GM15510 (cell line): ENCODE data around the gene CSF1R.

Experiments
- POLR2A ChIP-seq: IDR thresholded peaks from 3 replicates; pipeline ENCODE4 v1.6.1; 2011; ENCODE audit warnings: borderline replicate concordance; ENCODE audit not compliant: insufficient read length; ENCODE audit errors: extremely low read depth

Gene CSF1R

GRCh38 chr5:150059623-150060022 is 26.7 kb downstream of the CSF1R start:
- no peak for TF ChIP-seq POLR2A

DNA sequence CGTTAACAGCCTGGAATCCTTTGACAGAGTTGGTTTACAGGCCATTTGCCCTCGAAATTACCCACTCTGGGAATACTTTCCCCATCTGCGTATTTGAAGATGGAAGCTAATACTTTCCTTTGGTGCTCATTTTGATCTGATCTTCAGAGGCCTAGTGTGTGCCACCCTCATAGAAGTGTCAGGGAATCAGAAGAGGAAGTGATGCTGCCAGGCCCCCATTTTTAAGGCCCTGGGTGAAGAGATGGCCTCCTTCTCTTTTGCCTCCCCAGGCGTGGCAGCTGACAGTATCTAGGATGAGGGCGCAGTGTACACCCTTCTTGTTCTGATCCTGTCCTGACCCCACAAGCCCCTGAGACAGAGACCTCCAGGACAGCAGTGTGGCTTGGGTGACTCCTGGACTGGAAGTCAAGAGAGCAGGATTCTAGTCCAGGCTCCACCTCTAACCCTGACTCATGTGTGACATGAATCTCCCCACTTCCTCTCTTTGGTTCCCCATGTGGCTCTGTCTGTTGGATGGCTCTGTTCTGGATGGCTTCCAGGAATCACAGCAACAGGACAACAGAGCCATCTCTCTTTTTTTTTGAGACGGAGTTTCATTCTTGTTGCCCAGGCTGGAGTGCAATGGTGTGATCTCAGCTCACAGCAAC is 27.8 kb downstream of the CSF1R start:
- no peak for TF ChIP-seq POLR2A

GRCh38 chr5:150057996-150058395 is 28.4 kb downstream of the CSF1R start:
- TF ChIP-seq POLR2A: no peak

GRCh38 chr5:150057511-150057910 is 28.8 kb downstream of the CSF1R start:
- no peak for TF ChIP-seq POLR2A

GRCh38 chr5:150057052-150057451 is 29.3 kb downstream of the CSF1R start:
- no peak for TF ChIP-seq POLR2A

DNA sequence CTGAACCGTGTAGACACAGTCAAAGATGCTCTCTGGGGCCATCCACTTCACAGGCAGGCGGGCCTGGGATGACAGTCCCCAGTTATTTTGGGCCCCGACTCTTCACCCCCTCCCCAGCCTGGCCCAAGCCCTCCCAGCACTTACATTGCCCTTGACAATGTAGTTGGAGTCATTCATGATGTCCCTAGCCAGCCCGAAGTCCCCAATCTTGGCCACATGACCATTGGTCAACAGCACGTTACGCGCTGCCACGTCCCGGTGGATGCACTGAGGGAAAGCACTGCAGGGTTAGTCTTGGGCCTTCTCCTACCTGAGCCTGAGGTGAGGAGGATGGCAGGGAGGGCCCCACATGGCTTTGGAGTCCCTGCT is 30.3 kb downstream of the CSF1R start:
- no peak for TF ChIP-seq POLR2A

- no peak for TF ChIP-seq POLR2A
Observed at GRCh38 chr5:150055326-150056074, 30.9 kb downstream of the CSF1R start.

DNA sequence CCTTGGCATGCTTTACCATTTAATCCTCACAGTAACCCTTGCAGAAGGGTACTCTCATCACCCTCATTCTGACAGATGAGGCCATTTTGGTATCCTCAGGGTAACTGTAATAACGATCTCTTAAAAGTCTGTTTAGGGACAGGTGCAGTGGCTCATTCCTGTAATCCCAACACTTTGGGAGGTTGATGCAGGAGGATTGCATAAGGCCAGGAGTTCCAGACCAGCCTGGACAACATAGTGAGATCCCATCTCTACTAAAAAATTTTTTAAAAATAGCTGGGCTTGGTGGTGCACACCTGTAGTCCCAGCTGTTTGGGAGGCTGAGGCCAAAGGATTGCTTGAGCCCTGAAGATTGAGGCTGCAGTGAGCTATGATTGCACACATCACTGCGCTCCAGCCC is 31.8 kb downstream of the CSF1R start:
- TF ChIP-seq POLR2A: no peak

GRCh38 chr5:150053713-150054392 is 32.5 kb downstream of the CSF1R start:
- no peak for TF ChIP-seq POLR2A

GRCh38 chr5:150052956-150053712 is 33.2 kb downstream of the CSF1R start:
- no peak for TF ChIP-seq POLR2A

GRCh38 chr5:150052226-150052955 is 34.0 kb downstream of the CSF1R start:
- TF ChIP-seq POLR2A: no peak

DNA sequence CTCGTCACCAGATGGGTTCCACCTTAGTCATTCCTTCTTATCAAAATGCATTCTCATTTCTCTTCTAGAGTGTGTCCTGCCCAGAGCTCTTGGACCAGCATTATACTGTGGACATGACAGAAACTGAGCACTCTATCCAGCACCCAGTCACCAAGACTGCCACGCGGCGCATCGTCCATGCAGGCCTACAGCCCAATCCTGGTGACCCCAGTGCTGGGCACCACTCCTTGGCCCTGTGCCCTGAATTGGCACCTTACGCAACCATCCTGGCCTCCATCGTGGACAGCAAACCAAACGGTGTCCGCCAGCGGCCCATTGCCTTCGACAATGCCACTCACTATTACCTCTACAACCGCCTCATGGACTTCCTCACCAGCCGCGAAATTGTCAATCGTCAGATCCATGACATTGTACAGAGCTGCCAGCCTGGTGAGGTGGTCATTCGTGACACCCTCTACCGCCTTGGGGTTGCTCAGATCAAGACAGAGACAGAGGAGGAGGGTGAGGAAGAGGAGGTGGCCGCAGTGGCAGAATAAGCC is 34.6 kb downstream of the CSF1R start:
- no peak for TF ChIP-seq POLR2A

- TF ChIP-seq POLR2A: no peak
Observed at GRCh38 chr5:150046031-150046430, 40.3 kb downstream of the CSF1R start.

- no peak for TF ChIP-seq POLR2A
Observed at GRCh38 chr5:150045549-150045948, 40.8 kb downstream of the CSF1R start.
